DOHH2 (cell line): ENCODE measurements around the gene RNF175.

Experiments used
- CTCF ChIP-seq: fragments of 200-600 bp; sonication (generic); IDR thresholded peaks from one replicate; pipeline ENCODE4 v1.5.1; 2014; ENCODE audit warnings: antibody characterized with exemption, mild to moderate bottlenecking, low read depth, low read length; ENCODE audit not compliant: poor library complexity, severe bottlenecking
- EZH2phosphoT487 ChIP-seq: fragments of 200-600 bp; sonication (generic); IDR thresholded peaks from 2 replicates; pipeline ENCODE4 v1.6.1; 2017; ENCODE audit warnings: borderline replicate concordance, mild to moderate bottlenecking, antibody characterized with exemption, low read length, moderate library complexity, mixed read lengths

GRCh38 chr4:153684971-153685371, 74.9 kb downstream of the RNF175 start:
- TF ChIP-seq CTCF: no peak
- TF ChIP-seq EZH2phosphoT487: no peak
